ENCODE results near the gene NXF1. TPM values are rescaled to one million over a fixed set of nuclear protein-coding genes. Genes with fewer than 3 reads are reported as not detected.
A peak's percentile ranks its signal among the peaks of the same experiment; 100 is the strongest.
"Not testable (repeated sequence)": the region's sequence is repeated elsewhere in the genome, so short reads cannot be mapped to it uniquely, and the experiment has no call there.

Gene NXF1
- polyA plus RNA-seq, 3 donors: 117 to 137 (median 126) TPM

DNA sequence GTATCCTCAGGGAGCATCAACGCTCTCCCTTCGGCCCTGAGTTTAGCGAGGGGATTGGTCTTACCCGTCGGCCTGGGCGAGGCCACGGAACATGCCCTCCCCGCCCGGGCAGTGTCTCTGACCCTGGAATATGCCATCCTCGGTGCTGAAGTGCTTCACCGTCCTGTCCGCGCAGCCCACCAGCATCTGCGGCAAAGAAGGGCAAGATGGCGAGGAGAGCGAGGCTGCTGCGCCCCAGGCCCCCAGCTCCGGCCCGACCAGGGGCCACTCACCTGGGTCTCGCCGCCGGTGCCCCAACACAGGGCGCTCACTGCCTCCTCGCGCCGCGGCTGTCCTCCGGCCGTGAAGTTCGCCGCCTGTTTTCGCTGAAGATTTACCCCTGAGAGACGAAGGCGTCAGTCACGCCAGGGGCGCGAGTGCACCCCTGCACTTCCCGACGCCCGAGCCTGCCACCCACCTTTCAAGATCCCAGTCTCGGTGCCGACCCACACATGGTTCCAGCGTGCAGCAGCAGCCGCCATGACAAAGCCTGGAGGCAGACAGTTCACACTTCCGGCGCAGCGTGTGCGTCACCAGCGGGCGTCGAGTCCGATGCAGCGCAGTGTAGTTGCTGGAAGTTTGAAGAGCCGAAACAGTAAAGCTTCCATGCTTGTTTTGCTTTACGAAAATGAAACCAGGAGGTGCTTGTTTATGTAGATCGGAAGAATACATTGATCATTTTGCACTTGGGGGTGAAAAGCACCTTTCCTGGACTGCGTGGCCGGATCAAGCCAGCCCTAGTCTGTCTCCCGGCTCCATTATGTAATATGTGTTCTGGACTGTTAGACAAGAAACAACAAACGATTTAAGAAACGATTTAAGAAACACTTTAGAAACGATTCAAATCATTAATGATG, 34.1 kb upstream of the NXF1 start, which contains the start of gene WDR74:
Gene WDR74 (minus strand): TSS at position 541 of the 896 bp plus-strand sequence. CDS start 20 bp downstream, at position 521.
- DNase-seq: peak; percentile 95

DNA sequence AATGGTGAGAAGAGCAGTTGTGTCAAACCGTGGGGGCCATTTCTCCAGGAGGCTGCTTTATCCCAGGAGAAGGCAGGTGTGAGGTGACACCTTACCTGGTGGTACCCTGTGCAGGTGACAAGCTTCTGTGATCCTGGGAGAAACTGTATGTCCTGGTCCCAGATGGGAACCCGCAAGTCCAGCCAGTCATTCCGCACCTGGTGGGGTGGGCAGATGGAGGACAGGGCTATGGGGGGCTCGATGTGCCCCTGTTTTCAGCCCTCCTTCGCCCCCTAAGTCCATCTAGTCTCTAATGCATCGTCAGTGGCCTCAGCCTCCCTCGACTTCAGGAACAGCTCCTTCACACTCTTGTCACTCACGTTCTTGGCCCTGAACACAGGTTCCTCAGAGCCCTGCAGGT, 30.1 kb upstream of the NXF1 start:
- DNase-seq: no peak

DNA sequence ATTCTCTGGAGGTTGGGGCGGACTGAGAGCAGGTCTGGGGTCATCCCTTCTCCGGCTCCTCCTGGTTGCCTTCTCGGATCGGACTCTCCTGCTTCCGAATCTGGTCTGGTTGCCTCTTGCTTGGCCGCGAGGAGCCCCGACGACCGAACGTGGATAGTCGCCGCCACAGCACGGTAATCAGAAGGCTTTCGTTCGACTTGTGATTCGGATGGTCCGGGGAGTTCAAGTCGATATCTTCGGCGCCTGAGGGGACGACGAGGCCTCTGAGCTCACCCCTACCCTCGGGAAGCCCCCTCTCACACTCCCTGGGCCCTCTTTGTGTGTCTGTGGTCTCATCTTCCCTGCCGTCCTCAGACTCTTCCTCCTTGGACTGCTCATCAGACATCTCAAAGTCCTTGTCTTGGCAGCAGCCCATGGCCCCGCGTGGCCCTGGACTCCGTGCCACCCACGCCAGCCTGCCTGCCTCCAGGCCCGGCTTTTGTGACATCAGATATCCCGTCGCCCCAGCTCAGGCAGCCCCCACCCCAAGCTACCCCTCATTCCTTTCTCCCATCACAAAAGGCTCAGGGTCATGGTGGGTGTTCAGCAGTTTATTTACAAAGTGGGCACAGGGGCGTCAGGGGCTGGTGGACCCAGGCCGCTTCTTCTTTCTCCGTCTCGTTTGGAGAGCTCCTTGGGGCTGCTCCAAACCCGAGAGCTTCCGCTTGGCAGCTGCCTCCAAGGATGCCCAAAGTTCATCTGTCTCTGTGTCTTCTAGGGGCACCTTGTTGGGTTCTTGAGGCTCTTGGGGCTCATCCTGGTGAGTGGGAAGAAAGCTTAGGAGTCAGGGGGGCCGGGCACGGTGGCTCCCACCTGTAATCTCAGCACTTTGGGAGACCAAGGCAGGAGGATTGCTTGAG, 27.3 kb upstream of the NXF1 start, which contains the start of gene TEX54:
Gene TEX54 (minus strand): TSS at position 506 of the 899 bp plus-strand sequence.
- no peak for DNase-seq

DNA sequence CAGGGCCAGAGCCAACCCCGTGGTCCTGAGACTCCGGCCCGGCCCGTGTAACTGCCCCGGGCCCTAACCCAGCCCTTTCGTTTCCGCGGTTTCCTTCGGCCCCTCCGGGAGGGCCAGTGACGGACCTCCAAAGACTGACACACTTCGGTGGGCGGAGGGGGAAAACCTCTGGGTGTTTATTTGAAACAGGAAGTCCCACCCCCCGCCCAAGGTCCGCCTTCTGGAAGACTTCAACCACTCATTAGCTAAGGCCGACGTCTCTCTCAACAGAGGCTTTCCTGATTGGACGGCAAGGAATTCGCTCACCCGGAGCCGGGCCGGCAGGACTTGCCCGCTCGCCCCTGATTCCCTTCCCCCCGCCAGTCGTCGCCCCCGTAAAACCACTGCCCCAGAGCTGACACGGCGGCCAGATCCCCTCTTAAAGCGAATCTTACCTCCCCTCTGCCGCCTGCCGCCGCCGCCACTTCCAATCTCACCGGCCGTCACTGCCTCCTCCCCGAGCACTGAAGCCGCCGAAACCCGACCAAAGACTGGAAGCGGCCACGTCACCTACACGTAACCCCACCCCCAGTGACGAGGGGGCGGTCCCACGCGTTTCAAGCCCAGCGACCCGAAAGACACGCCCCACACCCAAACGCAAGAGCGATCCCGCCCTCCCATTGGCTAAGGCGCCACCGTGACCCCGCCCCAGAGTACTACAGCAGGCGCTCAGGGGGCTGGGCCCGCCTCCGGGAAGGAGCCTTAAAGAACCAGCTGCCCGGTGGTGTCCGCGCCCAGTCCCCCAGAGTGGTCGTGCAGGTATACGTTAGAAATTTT, 26.5 kb upstream of the NXF1 start, which contains the start of gene STX5:
Gene STX5 (minus strand): TSS at position 532 of the 816 bp plus-strand sequence. CDS start 808 bp downstream, outside the sequence.
- peak; percentile 99 for DNase-seq

DNA sequence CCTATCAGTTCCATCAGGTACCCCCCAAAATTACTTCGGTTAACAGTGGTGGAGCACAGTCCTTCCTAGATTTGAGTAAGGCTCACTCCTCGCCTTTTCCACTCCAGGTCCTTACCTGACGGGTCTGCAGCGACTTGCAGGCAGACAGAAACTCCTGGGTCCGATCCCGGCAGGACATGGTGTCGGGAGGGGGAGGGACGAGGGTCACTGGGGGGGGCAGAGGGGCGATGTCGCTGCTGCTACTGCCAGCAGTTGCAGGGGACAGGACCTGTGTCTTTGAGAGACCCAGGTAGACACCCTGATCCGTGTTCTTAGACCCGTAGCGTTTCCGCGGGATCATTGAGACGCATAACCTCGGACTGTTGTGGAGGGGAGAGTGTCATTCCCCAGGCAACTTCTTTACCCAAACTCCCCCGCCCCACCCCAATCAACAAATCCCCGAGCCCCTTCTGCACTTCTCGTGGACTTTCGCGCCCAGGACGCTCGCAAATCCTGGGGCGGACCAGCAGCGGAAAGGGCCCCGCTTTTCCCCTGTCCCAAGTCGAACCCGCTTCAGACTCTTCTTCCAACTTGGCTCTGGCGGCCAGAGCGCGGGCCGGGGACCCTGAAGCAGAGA, 25.8 kb upstream of the NXF1 start:
- DNase-seq: peak; percentile 77

DNA sequence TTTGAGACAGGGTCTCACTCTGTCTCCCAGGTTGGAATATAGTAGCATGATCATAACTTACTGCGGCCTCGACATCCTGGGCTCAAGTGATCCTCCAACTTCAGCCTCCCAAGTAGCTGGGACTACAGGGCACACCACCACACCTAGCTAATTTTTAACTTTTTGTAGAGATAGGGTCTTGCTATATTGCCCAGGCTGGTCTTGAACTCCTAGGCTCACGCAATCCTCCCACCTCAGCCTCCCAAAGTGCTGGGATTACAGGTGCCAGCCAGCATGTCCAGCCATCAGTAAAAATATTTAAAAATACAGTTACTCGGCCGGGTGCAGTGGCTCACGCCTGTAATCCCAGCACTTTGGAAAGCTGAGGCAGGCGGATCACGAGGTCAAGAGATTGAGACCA, 22.9 kb upstream of the NXF1 start:
- not testable (repeated sequence) for DNase-seq

DNA sequence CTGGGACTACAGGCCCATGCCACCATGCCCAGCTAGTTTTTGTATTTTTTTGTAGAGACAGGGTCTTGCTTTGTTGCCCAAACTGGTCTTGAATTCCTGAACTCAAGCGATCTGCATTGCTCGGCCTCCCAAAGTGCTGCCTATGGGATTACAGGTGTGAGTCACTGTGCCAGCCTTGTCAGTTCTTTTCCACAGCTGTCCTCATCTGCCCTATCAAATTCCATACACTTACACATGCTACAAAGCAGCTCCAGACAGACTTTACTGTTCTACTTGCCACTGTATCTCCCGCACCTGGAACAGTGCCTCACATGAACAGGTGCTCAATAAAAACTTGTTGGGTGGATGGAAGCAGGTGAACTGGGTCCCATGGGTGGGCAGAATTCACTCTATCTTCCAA, 18.4 kb upstream of the NXF1 start:
- DNase-seq: no peak

DNA sequence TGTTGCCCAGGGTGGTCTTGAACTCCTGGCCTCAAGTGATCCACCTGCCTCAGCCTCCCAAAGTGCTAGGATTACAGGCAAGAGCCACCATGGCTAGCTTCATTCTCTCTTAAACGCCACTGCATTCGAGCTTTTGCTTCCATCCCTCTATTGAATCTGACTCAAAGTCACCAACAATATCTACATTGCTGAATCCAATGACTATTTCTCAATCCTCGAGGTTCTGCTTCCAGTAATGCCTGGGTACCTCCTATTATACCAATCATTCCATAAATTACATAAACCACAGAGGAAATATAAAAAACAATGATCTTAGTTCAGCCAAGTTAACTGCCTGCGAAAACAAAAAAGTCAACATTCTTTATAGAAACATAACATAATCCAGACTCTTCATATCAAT, 11.9 kb upstream of the NXF1 start:
- no peak for DNase-seq

DNA sequence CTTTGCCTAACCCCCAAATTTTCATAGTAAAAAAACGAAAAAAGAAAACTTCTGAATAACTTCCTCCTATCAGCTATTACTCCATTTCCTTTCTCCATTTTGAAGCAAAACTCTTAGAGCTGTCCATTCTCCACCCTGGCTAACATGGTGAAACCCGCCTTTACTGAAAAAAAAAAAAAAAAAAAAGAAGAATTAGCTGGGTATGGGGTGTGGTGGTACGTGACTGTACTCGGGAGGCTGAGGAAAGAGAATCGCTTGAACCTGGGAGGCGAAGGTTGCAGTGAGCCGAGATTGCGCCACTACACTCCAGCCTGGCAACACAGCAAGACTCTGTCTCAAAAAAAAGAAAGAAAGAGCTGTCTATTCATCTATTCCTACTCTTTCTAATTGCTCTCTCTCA, 11.3 kb upstream of the NXF1 start:
- DNase-seq: no peak

DNA sequence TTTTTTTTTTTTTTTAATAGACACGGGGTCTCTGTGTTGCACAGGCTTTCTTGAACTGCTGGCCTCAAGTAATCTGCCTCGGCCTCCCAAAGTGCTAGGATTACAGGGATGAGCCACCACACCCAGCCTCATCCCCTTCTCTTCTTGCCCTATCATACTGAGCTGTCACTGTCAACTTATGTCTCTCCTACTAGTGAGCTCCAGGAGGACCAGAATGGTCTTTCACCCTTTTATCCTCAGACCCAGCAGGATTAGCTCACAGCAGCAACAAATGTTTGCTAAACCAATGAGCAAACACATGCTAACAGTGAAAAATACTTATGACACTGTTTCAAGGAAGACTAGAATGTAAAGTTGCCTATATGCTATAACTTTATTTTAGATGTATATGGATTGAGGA, 6.4 kb upstream of the NXF1 start:
- no peak for DNase-seq

DNA sequence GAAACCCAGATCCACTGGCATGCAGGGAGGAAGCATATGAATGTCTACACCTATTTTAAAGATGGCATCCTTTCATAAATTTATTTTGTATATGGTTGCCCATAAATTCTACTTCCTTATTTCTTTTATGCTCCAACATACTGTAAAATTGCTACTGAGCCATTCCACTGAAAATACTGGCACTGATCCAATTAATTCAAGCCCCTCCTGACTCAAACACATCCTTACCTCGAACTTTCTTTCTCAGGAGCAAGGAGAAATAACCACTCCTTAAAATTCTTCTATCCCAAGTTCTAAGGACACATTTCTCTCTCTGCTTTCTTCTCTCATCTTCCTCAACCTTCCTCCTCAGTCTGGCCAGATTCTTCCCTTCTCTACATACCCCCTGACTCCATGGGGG, 5.5 kb upstream of the NXF1 start:
- no peak for DNase-seq

DNA sequence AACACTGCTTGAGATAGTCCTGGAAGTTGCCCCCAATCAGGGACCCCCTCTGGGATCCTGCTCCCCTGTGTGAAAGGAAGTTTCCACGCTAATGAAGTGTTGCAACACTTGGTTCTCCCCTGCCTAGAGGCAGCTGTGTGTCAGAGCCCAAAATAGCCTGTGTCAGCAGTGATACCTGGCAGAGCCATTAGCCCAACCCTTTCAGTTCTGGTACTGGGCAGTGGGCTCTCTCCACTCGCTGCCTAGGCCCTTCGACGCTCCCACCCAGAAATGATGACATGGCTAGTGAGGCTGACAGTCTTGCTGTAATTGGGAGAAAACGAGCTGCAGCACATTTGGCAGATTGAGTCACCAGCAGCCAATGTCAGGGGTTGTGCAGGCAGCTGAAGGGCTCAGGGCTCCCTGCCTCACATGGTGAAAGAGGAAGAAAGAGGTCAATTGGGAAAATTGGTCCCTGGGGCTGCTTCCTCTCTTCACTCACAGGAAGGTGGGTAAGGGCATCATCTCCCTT, 1.4 kb upstream of the NXF1 start:
- no peak for DNase-seq

DNA sequence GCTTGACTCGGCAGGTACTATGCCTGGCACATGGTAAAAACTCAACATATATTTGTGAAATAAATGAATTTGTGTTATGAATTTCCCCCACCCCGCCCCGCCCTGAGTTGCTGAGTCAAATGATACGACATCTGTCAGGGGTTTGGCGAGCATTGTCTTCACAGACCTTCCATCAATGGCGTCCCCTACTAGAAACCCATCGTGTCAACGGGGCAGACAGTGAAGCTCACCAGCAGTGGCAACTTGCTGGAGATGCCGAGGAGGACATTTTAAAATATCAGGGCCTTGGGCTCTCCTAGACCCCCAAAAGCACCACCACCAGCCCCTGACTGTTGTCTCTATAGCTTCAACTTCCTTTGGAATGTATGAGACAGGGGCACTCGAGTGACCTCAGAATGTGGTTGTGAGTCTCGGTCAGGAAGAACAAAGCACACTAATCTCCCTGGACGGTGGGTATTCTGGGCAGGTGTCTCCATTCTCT, 761 bp upstream of the NXF1 start:
- no peak for DNase-seq

DNA sequence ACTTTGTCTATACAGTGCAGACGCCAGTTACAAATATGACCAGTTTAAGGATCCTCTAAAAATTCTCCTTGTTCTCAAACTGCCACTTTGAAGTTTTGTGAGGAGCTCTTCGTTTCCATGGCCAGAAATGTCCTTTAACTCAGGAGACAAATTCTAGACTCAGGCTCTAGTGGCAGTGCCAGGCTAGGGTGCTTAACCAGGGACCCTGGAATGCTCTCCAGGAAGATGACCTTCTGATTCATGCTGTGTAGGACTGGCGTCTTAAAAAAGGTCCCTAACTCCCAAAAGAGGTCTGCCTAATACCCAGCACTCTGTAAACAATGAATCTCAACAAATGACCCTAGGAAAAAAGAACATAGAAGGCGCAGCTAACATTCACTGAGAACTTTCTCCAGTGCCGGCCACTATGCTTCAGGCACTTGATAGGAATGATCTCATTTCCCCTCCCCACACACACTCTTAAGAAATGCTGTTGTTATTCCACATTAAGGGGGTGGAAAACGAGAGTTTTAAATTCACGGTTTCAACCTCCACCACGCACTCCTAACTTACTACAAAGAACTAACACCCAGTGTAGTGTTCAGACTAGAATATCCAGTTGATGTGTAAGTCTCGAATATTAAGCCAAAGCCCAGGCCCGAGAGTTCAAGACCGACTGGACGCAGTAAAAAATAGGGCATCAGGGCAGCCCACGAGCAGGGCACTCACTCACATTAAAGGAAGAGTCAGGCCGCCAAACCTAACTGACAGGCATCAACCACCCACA, 747 bp downstream of the NXF1 start:
- no peak for DNase-seq

DNA sequence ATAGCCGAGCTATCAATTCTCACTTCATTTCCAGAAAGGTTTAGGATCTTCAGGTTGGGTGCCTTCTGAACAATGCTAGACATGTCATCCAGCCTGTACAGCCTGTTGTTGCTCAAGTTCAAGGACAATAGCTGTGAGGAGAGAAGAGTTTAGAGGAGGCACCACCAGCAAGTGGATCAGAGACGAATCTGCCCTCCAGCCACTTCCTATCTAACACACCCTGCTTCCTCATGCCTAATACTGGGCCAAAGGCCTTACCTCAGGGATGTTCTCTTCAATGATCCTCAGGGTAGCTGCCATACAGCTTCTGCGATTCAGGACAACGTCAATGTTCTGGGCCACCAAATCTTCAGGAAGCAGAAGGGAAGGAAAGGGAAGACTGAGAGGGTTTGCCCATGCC, 4.2 kb downstream of the NXF1 start:
- DNase-seq: no peak

DNA sequence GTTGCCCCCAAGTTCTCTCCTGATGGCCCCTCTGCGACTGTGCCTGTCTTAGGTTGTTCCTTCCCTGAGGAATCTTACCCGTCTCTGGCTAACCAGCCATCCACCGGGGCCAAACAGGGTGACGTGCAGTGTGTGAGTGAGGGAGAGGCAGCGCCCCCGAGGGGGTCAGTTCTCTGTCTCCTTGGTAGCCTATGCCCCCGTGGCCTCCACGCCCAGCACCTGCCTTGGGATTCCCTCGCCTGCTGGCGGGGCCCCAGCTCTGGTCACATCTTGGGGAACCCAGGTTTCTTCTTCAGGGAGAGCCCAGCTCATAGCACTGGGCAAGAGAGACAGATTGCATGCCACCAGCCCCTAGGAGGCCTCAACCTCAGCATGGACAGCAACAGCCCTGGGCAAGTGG, 5.8 kb downstream of the NXF1 start:
- no peak for DNase-seq

DNA sequence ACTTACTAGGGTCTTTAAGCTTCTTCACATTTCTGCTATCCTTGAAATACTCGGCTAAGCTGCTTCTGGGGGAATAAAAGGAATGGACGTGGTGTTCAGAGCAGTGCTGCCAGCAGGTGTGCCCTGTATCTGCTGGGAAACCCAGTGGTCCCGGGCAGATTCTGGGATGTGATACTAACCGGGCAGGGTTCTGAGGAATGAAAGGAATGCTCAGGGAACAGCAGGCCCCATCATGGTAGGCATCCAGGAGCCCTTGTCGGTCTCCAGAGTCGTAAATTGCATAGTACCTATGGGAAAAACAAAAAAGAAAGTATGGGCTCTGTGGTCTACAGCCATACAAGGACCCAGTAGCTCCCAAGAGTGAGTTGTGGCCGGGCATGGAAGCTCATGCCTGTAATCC, 9.0 kb downstream of the NXF1 start:
- DNase-seq: no peak

DNA sequence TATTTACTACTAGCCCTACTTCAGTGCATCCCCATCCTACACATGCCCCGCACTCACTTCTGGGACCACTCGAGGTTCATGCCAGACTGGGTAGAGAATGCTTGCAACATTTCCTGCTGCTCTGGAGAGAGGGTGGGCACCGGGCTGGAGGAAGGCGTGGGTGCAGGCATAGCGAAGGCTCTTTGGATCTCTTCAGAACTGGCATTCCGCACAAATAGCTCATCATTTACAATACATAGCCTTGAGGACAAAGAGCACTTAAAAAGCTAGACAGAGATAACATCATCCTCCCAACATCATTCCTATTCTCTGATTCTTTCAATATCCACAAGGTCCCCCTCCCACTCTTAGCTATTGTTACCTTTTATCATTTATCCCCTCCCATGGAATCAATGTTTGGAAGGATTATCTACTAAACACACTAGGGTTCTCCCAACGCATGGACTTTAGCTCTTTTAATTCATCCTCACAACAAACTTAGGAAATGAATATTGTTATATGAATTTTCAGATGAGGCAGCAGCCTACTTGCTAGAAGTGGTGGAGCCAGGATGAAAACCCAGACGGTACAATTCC, 11.0 kb downstream of the NXF1 start:
- no peak for DNase-seq

DNA sequence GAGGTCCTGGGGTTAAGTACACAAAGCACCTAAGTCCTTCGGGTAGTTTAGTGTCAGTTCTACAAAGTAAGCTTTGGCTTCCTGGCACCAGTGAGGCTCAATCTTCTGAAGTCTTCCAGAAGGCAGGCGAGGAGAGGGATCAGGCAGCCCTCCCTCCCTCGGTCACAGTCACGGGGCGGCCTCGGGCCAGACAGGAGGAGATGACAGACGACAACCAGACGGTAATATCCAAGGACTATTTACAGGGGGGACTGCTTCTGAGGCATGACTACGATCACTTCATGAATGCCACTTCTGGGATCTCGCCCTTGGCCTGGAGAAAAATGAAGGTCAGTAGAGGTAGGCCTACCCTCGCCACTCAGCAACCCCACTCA, 13.1 kb downstream of the NXF1 start:
- DNase-seq: no peak

All from renal pelvis (tissue), 4 donors.